ENCODE results near the gene PLEKHA5.

Gene PLEKHA5

DNA sequence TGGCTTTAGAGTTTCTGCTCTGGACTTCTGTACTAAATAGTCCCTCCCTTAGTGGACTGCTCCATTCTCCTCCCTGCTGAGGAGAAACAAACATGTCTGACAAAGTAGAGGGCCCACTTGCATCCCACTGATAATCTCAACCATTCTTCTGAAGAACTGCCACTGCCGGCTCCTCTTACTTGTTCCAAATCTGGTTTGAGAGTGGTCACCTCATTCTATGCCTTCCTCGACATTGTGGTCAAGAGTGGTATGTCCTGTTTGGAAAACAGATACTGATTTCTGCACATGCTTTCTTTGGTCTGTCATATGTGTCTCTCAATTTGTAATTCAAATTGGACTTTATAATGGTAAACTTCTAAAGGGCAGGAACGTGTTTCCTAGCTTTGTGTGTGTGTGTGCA, 36.3 kb upstream of the PLEKHA5 start:
- peak; percentile 18 for DNase-seq (ENCODE audit: low read depth)
- H3K4me3 ChIP-seq (replicated peaks; ENCODE audit: low read depth, low read length), result no peak overlapping the region
- TF ChIP-seq, protein P1, sequence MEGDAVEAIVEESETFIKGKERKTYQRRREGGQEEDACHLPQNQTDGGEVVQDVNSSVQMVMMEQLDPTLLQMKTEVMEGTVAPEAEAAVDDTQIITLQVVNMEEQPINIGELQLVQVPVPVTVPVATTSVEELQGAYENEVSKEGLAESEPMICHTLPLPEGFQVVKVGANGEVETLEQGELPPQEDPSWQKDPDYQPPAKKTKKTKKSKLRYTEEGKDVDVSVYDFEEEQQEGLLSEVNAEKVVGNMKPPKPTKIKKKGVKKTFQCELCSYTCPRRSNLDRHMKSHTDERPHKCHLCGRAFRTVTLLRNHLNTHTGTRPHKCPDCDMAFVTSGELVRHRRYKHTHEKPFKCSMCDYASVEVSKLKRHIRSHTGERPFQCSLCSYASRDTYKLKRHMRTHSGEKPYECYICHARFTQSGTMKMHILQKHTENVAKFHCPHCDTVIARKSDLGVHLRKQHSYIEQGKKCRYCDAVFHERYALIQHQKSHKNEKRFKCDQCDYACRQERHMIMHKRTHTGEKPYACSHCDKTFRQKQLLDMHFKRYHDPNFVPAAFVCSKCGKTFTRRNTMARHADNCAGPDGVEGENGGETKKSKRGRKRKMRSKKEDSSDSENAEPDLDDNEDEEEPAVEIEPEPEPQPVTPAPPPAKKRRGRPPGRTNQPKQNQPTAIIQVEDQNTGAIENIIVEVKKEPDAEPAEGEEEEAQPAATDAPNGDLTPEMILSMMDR (IDR thresholded peaks at IDR 0.05; ENCODE audit: low read length, missing control alignments), result no peak

DNA sequence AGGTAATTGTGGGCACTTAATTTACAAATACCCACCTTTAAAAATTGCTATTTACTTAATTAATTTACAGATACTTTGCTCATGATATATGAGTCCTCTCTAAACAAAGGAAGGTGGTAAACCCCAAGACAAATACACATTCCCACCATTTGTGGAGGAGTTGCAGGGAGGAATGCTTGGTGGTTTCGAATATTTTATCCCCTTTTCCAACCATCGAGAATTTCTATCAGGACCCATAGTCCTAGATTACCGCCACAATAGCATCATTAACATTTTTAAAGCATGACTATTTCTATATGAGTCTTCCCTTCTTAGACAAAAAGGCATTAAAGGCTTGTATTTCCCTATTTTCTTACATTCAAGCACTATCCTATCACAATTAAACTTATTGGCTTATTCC, 34.2 kb upstream of the PLEKHA5 start:
- H3K4me3 ChIP-seq (replicated peaks; ENCODE audit: low read depth, low read length), result no peak overlapping the region
- TF ChIP-seq, protein P1 (IDR thresholded peaks at IDR 0.05; ENCODE audit: low read length, missing control alignments), result no peak
- DNase-seq (ENCODE audit: low read depth), result no peak

DNA sequence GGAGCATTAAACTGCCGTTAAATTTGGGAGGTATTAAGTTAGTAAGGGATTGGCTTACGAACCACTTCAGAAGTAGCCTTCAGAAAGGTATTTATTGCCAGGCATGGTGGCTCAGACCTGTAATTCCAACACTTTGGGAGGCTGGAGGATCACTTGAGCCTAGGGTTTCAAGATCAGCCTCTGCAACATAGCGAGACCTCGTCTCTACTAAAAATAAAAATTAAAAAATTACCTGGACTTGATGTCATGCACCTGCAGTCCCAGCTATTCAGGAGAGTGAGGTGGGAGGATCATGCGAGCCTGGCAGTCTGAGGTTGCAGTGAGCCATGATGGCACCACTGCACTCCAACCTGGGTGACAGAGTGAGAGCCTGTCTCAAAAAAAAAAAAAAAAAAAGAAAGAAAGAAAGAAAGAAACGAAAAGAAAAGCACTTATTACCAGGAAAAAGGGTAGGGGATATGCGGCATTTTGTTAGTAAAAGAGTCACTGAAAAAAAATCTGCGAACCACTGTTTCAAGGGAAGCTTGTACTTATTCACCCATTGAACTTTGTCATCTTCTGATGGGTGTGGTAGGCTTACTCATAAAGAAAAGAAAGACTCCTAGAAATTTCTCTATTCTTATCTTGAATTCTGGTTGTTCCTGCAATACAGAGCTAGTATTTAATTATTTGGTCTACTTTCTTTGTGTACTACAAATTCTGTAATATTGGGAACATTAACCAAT, 33.6 kb upstream of the PLEKHA5 start:
- H3K4me3 ChIP-seq (replicated peaks; ENCODE audit: low read depth, low read length), result no peak overlapping the region
- TF ChIP-seq, protein P1 (IDR thresholded peaks at IDR 0.05; ENCODE audit: low read length, missing control alignments), result no peak
- peak; percentile 48 for DNase-seq (ENCODE audit: low read depth)

DNA sequence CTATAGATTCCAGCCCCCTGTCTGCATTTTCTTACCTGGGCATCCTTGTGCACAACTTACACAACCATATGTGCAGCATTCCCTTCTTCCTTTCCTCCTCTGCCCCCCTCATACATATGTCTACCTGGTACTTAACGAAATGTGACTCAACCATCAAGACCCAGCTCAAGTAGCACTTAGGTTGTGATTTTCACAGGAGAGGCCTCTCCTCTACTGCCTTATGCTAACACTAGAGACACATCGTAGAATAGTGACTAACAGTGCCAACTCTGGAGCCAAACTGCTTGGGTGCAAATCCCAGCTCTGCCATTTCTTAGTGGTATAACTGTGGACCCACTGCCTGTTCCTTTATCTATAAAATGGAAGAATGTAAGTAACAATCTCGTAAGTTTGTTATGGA, 24.1 kb upstream of the PLEKHA5 start:
- H3K4me3 ChIP-seq (replicated peaks; ENCODE audit: low read depth, low read length), result no peak overlapping the region
- TF ChIP-seq, protein P1 (IDR thresholded peaks at IDR 0.05; ENCODE audit: low read length, missing control alignments), result no peak
- DNase-seq (ENCODE audit: low read depth), result no peak

DNA sequence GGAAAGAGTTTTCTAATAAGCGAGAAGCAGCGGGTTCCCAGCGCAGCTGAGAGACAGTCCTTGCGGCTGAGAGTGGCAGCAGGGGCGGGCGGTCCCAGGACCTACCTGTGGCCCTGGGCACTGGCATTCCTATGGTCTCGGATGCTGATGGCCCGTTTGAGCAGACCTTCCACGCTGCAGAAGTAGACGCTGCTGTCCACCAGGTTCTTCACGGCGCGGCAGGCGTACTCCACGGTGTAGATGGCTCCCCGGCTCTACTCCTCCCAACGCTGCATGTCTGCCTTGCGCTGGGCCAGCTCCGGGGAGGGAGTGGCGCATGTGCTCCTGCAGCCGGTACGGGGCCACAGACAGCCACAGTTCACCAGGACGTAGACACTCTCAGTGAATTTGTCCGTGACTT, 21.8 kb upstream of the PLEKHA5 start:
- TF ChIP-seq, protein P1 (IDR thresholded peaks at IDR 0.05; ENCODE audit: low read length, missing control alignments), result no peak
- no peak for DNase-seq (ENCODE audit: low read depth)
- no peak overlapping the region for H3K4me3 ChIP-seq (replicated peaks; ENCODE audit: low read depth, low read length)

DNA sequence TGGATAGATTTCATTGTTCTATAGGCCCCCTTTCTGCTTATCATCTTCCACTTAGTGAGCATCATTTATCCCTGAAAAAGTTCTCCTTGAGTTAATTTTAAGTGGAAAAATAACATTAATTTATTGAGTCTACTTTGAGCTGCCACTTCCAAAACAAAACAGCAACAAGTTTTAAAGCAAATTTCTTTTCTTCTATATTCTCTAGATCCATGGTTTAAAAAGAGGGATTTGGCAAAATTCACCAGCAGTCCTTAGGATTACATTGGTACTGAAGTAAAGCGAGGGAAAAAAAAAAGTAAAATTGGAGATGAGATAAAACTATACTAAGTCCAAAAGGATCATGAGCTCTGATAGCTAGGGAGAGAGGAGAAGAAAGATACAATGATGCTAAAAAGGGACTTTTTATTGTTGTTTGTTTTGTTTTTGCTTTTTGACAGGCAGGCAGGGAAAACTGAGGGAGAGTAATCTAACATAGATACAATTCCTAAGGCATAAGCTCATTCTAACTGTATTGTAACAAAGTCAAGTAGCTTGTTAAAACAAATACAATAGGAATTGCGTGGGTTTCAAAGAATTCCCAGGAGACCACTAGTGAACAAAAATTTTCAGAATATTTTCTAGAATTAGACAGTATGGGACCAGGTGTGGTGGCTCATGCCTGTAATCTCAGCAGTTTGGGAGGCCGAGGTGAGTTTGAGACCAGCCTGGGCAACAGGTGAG, 19.2 kb upstream of the PLEKHA5 start:
- no peak overlapping the region for H3K4me3 ChIP-seq (replicated peaks; ENCODE audit: low read depth, low read length)
- TF ChIP-seq, protein P1 (IDR thresholded peaks at IDR 0.05; ENCODE audit: low read length, missing control alignments), result no peak

More for the DNA sequence above, 19.2 kb upstream of the PLEKHA5 start:
- DNase-seq (ENCODE audit: low read depth), result peak; percentile 51
